GM18873 (cell line): ENCODE results near the gene ATP7B.

Source experiments
- ATAC-seq: cut with Tn5 transposase; IDR thresholded peaks from one replicate; pipeline ENCODE4 v1.9.1; 2021; ENCODE audit warnings: mild to moderate bottlenecking, moderate library complexity, moderate number of reproducible peaks; ENCODE audit not compliant: unreplicated experiment, low FRiP score

ATP7B gene

DNA sequence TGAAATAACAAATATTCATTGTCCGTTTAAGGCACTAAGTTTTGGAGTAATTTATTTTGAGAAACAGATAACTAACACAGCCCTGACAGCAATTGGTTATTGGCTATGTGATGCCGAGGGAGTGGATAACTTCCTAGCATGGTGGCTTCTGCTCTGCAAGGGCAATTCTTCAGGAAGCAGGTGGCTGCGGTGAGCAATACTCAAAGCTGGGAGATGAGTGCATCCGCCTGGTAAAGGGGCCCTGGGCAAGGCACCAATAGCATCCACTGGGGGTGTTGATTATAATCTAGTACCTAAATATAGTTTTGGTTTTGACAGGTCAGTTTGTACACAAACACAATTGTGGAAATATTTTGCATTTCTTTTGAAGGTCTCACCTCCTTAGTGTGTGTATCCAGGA is 108.5 kb downstream of the ATP7B start:
- no peak for ATAC-seq

DNA sequence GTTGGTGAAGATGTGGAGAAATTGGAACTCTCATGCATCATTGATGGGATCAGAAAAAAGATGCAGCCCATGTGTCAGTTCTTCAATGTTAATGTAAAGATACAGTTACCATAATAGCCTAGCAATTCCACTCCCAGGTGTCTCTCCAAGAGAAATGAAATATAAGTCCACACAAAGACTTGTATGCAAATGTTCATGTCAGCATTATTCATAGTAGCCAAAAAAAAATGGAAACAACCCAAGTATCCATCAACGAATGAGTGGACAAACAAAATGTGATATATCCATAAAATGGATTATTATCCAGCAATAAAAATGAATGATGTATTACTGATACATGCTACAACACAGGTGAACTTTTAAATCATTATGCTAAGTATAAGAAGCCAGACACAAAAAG is 110.8 kb downstream of the ATP7B start:
- no peak for ATAC-seq

DNA sequence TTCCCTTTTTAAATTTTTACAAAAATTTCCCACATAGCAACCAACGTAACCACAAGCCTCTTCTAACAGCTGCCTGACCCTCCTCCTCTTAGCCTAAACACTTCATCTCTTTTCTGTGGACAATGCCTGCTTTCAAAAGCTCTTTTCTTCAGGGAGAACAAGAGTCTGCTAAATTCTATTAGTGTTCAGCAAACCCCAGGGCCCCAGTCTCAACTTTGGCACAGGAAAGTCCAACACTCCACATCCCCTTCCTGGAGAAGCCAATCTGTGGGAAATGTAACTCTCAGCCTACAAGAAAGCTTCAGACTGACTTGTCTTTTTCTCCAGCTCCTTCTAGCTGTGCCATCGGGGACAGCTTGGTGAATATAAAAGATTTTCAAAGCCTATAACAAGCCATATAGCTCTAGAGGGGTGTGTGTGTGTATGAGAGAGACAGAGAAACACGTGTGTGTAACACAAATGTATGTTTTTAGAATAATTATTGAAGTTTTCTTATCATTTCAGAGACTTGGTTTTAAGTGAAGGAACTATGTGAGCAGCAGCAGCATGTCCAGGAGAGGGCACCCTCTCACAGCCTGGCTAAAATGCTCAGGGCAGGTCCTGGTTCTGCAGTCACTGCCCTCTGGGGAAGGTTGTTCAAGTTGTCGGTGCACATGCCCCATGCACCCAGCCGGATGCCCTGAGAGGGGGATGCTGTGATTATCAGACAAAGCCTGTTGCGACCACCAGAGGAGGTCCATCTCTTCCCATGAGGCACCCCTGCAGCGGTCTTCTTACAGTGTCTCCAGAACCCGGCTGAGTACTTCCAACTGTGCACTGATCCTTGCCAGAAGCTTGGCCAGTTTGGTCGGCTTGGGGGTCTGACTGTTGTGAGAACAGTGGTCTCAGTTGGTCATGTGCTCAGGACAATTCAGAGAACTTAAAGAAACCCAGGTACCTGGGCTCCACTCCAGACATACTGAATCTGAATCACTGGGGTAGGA is 115.1 kb downstream of the ATP7B start:
- ATAC-seq = no peak

DNA sequence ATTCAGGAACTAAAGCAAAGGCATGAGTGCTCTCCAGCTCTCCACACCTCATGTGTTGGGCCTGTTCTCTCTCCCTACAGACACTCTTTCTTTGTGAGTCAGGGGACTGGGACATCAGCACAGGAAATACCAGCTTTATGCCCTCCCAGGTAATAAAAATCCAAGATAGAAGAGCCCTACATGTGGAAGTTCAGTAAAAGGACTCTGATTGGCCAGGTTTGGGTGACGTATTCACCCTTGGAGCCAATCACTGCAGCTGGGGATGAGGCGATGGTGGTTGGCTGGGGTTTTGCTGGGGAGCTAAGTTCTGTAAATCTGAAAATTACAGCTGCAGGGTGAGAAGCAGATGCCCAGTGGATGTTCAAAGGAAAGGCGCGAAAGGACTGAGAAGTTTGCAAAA is 117.0 kb downstream of the ATP7B start:
- no peak for ATAC-seq

DNA sequence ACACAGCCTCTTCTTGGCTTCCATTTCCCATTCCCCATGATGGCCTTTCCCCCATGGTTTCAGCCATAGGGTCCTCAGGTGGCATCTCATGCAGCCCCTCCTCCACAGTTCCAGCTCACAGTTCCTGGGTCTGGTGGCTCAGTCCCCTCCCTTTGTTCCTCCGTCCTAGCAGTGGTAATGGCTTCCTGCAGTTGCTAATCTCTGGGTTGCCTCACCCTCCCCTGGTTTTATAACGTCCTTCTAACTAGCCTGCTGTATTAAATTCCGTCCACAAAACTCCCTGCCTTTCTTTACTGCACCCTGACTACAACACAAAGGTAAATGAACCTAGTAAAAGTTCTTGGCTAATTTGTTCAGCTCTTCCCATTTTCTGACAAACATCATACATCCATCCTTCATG is 118.6 kb downstream of the ATP7B start:
- ATAC-seq = no peak

DNA sequence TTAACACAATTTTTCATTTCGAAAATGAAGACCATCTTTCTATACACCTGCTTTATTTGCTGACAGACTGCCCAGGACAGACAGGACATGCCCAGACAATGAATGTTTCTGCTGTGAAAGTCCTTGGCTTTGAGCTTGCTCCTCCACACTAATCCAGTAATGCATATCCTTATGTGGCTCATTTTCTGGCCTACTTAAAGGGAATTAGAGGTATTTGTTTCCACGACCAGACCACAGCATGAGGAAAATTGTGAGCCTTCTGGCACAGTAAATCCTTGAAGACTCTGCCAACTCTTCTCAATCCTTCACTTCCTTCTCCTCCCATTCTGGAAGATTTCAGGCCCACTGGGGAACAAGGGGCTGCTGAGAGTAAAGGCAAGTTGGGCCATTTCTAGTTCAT is 123.8 kb downstream of the ATP7B start:
- no peak for ATAC-seq

DNA sequence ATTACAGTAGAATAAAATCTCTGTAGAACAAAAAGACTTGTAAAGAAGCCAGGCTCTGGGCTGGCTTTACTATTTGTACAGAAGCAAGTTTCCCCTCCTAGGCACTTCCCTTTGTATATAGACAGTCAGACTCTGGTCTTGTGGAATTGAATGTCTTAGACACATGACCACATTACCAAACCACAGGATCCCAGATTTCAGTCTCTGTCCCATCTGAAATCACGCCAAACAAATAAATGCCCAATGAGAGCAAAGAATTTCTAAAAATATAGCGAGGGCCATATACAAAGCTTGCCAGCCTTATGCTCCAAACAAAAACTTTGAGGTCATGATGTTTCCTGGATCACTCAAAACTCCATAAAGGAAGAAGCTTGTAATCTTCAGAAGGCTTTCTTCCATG is 125.6 kb downstream of the ATP7B start:
- no peak for ATAC-seq

DNA sequence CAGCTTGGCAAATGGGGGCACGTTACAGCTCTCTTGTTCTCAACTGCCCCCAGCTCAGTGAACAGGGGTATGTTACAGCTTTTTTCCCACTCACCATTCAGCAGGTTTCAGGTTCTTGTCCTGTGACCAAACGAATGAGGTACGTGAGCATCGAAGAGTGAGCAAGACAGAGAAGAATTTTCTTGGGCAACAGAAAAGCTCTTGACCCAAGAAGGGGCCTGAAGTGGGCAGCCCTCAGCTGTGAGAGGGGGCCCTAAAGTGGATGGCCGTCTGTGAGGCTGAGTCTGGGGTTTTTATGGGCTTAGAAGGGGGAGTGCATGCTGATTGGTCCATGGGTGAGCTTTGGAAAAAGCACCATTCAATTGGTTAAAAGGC is 128.0 kb downstream of the ATP7B start:
- ATAC-seq = no peak
